Stomach smooth muscle (tissue), 2 donors: ENCODE measurements around the gene SPG7.
"Not testable (repeated sequence)": the region's sequence is repeated elsewhere in the genome, so short reads cannot be mapped to it uniquely, and the experiment has no call there.

Experiments
- H3K27ac ChIP-seq: one replicate; pipeline ENCODE4 v1.7.0; 2013; ENCODE audit warnings: mild to moderate bottlenecking, low read length, inconsistent platforms
- H3K27me3 ChIP-seq, 2 donors: one replicate each; pipeline ENCODE4 v1.7.0; 2013; ENCODE audit warnings: low read length in 2 of 2; ENCODE audit not compliant: insufficient read depth in 2 of 2, control insufficient read depth in 1 of 2
- H3K36me3 ChIP-seq, 2 donors: one replicate each; pipeline ENCODE4 v1.7.0; 2013; ENCODE audit warnings: low read length in 2 of 2; ENCODE audit not compliant: control insufficient read depth in 2 of 2, insufficient read depth in 2 of 2
- H3K4me1 ChIP-seq: one replicate; pipeline ENCODE4 v1.7.0; 2013; ENCODE audit warnings: low read length; ENCODE audit not compliant: control insufficient read depth, insufficient read depth
- H3K4me3 ChIP-seq, 2 donors: one replicate each; pipeline ENCODE4 v1.7.0; 2013; ENCODE audit warnings: low read length in 2 of 2
- H3K9ac ChIP-seq, 2 donors: one replicate each; pipeline ENCODE4 v1.7.0; 2013; ENCODE audit warnings: low read length in 2 of 2, mild to moderate bottlenecking in 1 of 2
- H3K9me3 ChIP-seq, 2 donors: one replicate each; pipeline ENCODE4 v1.7.0; 2013; ENCODE audit warnings: low read length in 2 of 2; ENCODE audit not compliant: control insufficient read depth in 2 of 2
- donor health status: healthy.
- donor health status: Pancreatic carcinoma.

Gene SPG7

DNA sequence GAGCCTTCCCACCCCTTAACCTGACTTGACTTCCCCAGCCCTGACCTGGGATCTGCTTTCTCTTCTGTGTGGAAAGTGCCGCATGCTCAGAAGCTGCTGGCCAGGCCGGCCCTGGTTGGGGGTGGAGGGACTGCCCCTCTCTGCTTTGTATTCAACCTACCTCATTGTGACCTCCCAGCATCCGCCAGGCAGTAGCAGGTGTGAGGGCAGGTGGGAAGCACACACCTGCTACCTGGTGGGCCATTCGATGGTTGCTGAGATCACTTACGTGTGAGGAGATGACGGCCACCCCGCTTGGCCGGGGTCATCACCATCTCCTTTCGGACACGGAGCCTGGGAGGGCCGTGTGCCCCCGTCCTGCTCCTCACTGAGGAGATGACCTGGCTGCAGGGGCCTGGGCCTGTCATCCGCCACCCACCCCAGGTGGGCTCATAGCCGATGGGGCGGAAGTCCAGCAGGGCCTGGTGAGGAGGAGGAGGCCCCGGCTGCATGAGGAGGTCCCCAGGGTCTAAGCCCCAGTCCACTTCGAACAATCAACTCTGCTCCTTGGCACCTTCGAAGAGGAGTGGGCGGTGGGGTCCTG is 74.5 kb downstream of the SPG7 start:
- Histone ChIP-seq H3K36me3 (no peaks in the 10 kb centered on the region), H3K27ac (no peak overlapping the region), H3K4me3 (no peak overlapping the region), H3K4me1 (no peaks in the 10 kb centered on the region), H3K27me3 (no peaks in the 10 kb centered on the region), H3K9me3 (no peaks in the 10 kb centered on the region), H3K9ac (no peak overlapping the region)

GRCh38 chr16:89583197-89583894 is 75.1 kb downstream of the SPG7 start:
- Histone ChIP-seq H3K27me3 (no peaks in the 10 kb centered on the region), H3K9ac (no peak overlapping the region), H3K36me3 (no peaks in the 10 kb centered on the region), H3K9me3 (no peaks in the 10 kb centered on the region), H3K4me1 (no peaks in the 10 kb centered on the region), H3K27ac (no peak overlapping the region), H3K4me3 (no peak overlapping the region)

GRCh38 chr16:89583895-89584644 is 75.9 kb downstream of the SPG7 start:
- no peak overlapping the region for H3K9ac ChIP-seq
- H3K27me3 ChIP-seq = no peaks in the 10 kb centered on the region

DNA sequence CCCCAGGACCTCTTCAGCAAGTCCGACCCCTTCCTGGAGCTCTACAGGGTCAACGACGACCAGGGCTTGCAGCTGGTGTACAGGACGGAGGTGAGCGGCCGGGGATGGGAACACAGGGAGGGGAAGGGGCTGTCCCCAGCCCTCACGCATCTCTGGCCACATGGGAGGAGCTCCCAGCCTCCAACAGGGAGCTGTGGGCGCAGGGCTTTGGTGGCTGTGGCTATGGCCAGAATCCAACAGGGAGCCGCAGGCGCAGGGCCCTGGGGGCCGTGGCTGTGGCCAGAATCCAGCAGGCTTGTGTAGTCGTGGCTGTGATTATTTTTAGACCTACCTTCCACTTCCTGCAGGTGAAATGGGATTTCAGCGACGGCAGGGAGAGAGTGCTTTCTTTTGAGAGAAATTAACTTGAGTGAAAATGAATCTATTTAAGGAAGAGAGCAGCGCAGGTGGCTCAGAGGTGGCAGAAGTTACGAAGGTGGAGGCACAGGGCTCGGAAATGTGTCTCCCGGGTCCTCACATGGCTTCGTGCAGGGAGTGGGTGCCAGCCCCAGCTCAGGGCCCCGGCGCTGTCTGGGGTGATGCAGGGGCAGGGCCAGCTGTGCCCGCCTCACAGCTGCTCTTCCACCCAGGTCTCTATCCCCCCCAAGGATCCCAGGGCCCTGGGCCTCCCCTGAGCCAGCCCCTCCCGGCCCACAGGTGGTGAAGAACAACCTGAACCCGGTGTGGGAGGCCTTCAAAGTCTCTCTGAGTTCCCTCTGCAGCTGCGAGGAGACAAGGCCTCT is 76.8 kb downstream of the SPG7 start:
- H3K4me1 ChIP-seq = no peaks in the 10 kb centered on the region
- H3K27me3 ChIP-seq = no peaks in the 10 kb centered on the region
- H3K27ac ChIP-seq = no peak overlapping the region
- no peak overlapping the region for H3K4me3 ChIP-seq
- no peak overlapping the region for H3K9ac ChIP-seq
- H3K9me3 ChIP-seq = no peaks in the 10 kb centered on the region
- no peaks in the 10 kb centered on the region for H3K36me3 ChIP-seq

More at GRCh38 chr16:89583895-89584644, 75.9 kb downstream of the SPG7 start:
- H3K36me3 ChIP-seq = no peaks in the 10 kb centered on the region
- no peaks in the 10 kb centered on the region for H3K4me1 ChIP-seq
- no peaks in the 10 kb centered on the region for H3K9me3 ChIP-seq
- H3K4me3 ChIP-seq = no peak overlapping the region
- no peak overlapping the region for H3K27ac ChIP-seq

DNA sequence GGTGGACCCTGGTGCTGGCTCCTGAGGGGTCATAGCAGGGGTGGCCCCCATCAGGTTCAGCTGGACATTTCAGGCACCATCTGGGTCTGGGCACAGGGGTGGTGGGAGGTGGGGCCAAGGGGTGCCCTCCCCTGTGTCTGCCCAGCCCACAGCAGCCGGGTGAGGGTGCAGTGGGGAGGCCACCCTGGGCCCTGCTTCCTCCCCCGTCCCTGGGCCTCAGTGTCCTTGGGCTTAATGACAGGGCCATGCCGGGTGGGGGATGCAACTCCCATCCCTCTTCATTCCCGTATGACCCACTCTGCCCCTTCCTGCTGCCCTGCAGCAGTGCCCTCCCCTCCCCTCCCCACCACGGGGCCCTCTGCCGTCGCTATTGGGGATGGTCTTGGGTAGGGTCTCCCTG is 78.0 kb downstream of the SPG7 start:
- Histone ChIP-seq H3K4me1 (no peaks in the 10 kb centered on the region), H3K27me3 (no peaks in the 10 kb centered on the region), H3K36me3 (no peaks in the 10 kb centered on the region), H3K9me3 (no peaks in the 10 kb centered on the region), H3K4me3 (no peak overlapping the region), H3K27ac (no peak overlapping the region), H3K9ac (no peak overlapping the region)

- no peak overlapping the region for H3K4me3 ChIP-seq
- H3K9ac ChIP-seq = no peak overlapping the region
- H3K4me1 ChIP-seq = no peaks in the 10 kb centered on the region
- no peak overlapping the region for H3K27ac ChIP-seq
- H3K27me3 ChIP-seq = no peaks in the 10 kb centered on the region
- H3K36me3 ChIP-seq = no peaks in the 10 kb centered on the region
- H3K9me3 ChIP-seq = no peaks in the 10 kb centered on the region
These were observed 78.7 kb downstream of the SPG7 start for GRCh38 chr16:89586853-89587252.

- not testable (repeated sequence) for H3K27me3 ChIP-seq, H3K4me1 ChIP-seq, H3K9me3 ChIP-seq, H3K36me3 ChIP-seq, H3K27ac ChIP-seq, H3K4me3 ChIP-seq, H3K9ac ChIP-seq
These were observed 79.5 kb downstream of the SPG7 start for GRCh38 chr16:89587676-89588075.

GRCh38 chr16:89588413-89589109 is 80.4 kb downstream of the SPG7 start:
- no peak overlapping the region for H3K4me3 ChIP-seq
- no peaks in the 10 kb centered on the region for H3K36me3 ChIP-seq
- no peaks in the 10 kb centered on the region for H3K9me3 ChIP-seq
- no peak overlapping the region for H3K27ac ChIP-seq
- no peak overlapping the region for H3K9ac ChIP-seq
- no peaks in the 10 kb centered on the region for H3K27me3 ChIP-seq
- H3K4me1 ChIP-seq = no peaks in the 10 kb centered on the region

- no peaks in the 10 kb centered on the region for H3K4me1 ChIP-seq
- no peak overlapping the region for H3K4me3 ChIP-seq
- H3K27ac ChIP-seq = no peak overlapping the region
- H3K9ac ChIP-seq = no peak overlapping the region
- no peaks in the 10 kb centered on the region for H3K27me3 ChIP-seq
- H3K36me3 ChIP-seq = no peaks in the 10 kb centered on the region
- no peaks in the 10 kb centered on the region for H3K9me3 ChIP-seq
These were observed 81.2 kb downstream of the SPG7 start for GRCh38 chr16:89589241-89589926.

- no peak overlapping the region for H3K9ac ChIP-seq
- no peaks in the 10 kb centered on the region for H3K4me1 ChIP-seq
- no peaks in the 10 kb centered on the region for H3K9me3 ChIP-seq
- H3K36me3 ChIP-seq = no peaks in the 10 kb centered on the region
- no peak overlapping the region for H3K4me3 ChIP-seq
- no peak overlapping the region for H3K27ac ChIP-seq
- no peaks in the 10 kb centered on the region for H3K27me3 ChIP-seq
These were observed 85.6 kb downstream of the SPG7 start for GRCh38 chr16:89593841-89594240.
